RPMI8226 (cell line): ENCODE data around the gene GRIN2A.

Experiments used
- DNase-seq: peaks from one replicate; pipeline ENCODE4 v3.0.0-alpha.2; 2015

GRIN2A gene

DNA sequence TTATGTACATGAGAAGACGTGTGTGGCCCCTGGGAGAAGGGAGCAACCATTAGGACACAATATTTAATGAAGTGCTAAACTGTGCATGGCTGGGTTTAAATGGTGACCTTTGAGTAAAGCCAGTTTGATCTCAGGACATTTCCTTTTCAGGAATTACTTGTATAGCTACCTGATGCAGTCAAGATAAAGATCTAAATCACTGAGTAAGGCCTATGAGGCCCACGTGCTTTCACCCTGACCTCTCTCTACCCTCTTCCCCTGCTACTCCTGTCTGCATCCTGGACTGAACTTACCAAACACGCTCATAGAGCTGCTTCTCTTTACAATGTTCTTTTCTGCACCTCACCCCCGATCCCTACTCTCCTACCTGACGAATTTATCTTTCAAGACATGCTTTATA is 98.9 kb downstream of the GRIN2A start:
- DNase-seq = no peak

DNA sequence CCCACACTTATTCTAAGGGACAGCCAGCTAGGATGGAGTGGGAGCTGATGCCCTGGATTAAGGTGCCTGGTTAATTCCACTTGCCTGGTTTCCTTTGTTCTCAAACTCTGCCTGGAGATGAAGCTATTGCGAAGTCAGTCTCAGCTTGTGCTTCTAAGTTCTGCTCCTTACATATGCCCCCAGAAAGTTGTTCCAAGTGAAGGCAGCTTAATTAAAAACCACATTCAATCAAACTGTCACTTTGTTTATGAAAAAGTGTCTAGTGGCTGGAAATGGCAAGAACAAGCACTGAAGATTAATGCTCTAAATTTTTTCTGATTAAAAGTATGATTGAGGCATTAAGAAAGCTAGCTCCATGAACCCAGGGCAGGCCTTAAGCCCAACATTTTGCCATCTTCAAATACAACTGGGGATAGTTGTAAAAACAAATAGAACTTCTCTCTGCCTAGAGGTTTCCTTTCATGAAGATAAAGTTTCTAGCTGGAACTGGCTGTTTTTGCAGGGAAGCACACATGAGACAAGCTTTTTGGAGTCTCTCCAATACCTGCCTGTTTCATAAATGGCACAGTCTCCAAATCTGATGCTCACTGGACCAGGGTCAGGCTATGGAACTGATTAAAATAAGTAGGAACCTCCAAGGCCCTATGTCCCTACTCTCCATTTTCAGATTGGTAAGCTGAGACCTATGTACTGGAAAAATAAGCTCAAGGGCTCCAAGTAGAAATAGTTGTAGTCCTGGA is 100.9 kb downstream of the GRIN2A start:
- no peak for DNase-seq

DNA sequence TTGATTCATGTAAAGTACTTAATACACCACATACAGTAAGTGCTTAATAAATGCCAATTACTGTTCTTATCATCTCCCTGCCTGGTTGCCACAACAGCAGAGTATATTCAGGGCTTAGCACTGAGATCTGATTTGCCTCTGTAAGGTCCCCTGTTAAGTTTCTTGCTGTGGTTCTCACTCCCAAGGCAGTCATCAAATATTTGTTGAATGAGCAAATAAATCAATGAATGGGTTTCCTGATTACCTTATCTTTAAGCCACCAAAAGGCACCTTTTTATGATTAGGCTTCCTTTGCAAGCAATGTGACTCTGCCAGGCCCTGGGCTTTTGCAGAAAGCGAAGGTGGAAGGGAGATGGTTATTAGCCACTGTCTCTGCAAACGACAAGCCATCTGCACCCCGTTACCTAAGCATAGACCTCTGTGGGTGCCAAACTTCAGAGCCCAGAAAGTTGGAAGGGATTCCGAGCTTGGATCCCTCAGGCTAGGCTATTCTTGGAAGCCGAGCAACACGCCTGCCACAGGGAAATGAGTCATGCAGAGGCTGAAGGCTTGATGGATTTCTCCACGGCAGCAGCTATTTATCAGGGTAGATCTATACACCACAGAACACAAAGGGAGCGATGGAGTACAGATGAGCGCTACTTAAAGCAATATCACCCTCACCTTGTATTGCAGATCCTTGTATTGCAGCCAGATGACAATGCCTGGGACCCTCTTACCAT is 102.0 kb downstream of the GRIN2A start:
- DNase-seq = no peak

DNA sequence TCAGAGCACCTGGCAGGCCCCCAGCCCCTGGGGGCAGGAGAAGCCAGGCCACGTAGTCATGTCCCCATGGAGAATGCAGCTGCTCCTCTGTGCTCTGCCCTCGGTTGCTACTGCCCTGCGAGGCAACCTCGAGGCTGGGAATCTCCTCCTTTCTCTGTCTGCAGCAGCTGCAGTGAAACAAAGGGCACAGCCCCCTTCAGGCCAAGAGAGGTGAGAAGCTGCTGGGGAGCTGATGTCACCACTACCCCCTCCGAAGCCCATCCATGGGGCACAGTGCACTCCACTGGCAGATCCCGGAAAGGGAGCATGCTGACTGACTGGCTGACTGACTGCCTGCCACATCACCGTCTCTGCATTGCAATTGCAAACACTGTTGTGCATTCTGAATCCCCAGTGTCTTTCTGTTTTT is 103.7 kb downstream of the GRIN2A start:
- peak; percentile 4 for DNase-seq

DNA sequence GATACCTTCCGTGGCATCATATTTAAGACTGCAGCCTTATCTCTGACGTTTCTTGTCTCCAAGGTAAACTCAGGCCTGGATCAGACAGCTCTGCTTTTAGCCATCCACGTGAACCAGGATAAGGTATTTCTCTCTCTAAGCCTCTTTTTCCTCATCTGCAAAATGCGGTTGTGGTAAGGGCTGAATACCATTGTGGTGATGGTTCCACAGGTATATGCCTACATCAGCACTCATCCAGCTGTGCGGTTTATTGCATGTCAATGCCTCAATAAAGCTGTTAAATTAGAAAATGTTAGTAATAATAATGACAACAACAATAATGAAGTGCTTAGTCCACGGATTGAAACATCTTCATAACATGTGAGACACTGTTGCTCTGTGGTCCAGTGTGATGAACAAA is 104.4 kb downstream of the GRIN2A start:
- DNase-seq = peak; percentile 27

DNA sequence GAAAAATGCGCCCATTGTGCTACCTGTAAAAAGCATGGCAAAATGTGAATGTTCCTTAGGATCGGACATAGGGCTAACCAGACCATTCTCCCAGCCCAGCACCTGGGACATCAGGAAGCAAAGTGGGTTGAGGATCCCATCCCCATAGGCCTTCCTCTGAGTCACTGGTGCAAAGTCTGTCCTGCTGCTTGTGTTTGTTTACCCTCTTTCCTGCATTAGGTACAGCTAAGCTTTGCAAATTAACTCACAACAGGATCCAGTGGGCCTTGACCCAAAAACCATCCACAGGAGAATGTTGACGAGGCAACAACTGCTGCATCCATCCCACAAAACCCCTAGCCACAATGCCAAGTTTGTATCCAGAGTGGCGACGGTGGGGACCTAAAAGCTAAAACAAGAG is 106.2 kb downstream of the GRIN2A start:
- DNase-seq = no peak

DNA sequence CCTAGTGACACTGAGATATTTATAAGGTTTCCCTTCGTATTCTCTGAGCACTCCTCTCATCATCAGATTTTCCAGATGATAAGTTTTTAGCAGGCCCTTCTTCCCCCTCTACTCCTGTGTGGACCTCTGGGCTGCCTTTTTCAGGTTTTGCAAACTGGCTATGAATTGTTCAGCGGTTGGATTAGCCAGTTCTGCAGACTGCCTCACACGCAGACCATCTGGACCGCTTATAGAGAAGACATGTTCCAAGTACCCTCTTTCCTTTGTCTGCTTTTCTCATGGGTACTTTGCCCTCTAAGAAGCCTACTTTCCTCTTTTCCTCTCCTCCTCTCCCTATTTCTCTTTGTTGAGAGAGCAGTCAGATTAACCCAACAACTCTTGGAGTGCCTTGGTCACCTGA is 111.6 kb downstream of the GRIN2A start:
- DNase-seq = no peak

DNA sequence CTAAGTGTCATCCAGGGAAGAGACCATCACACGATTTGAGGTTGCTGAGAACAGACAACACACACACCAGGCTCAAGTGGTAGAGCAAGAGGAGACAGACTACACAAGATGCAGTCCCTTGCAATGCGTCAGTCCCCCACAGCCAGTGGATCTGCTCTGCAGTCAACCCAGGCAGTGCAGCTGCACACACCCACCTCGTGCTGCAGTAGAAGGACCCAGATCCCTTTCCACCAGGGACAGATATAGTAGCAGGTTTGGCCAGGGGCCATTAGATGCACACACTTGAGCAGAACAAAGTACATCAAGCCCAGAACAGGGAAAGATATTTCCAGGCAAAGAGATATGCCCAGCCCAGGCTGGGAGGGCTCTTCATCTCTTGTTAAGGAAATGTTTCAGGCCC is 112.9 kb downstream of the GRIN2A start:
- DNase-seq = no peak

DNA sequence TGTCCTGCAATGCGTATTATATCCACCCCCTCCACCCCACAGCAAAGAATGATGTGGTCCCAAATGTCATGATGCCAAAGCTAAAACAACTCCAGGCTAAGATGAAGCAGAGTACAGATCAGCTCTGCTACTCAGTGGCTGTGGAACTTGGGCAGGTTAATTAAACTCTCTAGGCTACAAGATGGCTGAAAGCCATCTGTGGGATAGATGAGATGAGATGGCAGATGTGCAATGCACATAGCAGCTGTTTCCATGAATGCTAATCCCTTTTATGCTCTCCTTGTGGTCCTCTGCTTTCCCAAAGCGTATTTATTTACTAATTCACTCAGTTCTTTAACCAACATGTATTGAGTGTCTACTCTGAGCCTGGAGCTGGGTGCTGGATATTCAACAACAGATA is 114.4 kb downstream of the GRIN2A start:
- DNase-seq = no peak

DNA sequence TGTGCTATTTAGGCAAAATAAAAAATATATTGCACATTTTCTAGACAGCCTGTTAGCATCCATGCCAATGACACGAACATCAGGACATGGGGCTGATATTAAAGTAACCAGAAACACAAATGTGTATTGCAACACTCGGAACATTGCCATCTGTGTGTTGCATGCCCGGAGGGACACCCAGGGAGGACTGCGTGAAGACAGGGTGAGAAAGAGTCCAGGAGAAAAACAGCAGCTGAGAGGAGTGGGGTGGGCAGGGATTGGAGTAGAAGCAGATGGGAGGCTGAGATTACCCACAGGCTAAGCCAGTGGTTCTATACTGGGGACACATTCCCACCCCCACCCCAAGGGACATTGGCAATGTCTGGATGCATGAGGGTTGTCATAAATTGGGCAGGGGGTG is 114.8 kb downstream of the GRIN2A start:
- no peak for DNase-seq

DNA sequence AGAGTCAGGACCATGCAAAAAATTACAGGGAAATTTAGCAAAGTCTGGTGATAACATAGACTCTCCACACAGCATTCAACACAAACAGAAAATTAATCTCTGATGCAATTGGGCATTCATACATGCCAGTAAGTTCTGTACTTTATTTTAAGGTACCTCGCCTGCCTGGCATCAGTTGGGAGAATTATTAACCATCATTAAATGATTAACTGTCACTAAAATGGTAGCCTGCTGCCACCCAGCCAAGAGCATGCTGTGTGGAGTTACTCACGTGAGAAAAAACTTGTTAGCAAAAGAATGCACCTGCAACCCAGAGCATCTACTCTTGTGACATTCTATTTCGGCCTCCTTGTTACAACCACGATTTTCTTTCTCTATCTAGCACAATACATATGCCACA is 117.2 kb downstream of the GRIN2A start:
- no peak for DNase-seq

DNA sequence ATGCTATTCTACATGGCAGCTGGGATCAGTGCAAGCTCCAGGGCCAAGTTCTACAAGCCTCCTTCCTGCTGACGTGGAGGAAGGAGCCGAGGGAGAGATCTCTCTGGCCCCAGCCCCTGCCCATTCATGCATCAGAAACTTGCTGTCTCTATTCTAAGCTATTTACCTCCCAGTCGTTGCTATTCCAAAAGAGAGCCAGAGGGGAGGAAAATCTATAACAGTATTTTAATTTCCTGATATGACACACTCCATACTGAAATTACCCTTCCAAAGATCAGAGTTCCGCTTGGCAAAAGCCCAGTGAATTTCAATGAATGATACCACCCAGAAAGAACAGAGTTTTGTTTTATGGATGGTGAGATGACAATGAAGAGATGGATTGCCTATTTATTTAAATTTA is 133.4 kb downstream of the GRIN2A start:
- no peak for DNase-seq

DNA sequence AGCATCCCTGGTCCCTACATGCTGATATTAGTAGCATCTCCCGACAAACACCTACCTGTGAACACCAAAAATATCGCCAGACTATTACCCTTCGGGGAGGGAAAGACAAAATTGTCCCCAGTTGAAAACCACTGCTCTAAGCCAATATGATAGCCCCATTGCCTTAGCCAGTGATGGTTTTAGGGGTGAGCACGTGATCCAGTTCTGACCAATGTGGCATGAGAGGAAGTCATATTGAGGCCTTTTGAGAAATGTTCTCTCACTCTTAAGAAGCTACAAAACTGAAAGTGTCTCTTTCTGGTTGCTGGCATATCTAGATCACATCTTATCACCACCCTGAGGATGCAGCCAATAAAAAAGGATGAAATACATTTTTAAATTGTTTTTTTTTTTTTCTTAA is 136.3 kb downstream of the GRIN2A start:
- DNase-seq = no peak

DNA sequence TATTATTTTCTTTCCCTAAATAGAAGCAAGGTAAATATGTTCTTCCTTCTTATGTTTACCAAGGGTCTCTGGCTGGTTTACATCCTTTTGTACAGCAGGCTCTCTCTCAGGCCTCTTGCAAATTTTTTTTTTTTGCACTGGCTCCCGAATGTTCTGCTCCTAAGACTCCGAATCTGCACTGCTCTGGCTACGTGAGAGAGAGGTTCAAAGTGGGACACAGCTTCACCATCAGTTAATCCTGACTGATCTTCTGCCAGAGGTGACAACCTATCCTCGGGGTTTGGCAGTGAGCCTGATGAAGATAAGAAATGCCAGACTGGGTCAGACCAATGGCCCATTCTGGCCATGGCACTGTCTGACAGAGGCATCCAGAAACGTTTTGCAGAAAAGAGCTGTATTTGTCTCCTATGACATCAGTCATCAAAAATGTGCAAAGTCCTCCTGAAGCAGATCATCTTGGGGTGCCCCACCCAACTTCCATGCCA is 136.9 kb downstream of the GRIN2A start:
- no peak for DNase-seq

DNA sequence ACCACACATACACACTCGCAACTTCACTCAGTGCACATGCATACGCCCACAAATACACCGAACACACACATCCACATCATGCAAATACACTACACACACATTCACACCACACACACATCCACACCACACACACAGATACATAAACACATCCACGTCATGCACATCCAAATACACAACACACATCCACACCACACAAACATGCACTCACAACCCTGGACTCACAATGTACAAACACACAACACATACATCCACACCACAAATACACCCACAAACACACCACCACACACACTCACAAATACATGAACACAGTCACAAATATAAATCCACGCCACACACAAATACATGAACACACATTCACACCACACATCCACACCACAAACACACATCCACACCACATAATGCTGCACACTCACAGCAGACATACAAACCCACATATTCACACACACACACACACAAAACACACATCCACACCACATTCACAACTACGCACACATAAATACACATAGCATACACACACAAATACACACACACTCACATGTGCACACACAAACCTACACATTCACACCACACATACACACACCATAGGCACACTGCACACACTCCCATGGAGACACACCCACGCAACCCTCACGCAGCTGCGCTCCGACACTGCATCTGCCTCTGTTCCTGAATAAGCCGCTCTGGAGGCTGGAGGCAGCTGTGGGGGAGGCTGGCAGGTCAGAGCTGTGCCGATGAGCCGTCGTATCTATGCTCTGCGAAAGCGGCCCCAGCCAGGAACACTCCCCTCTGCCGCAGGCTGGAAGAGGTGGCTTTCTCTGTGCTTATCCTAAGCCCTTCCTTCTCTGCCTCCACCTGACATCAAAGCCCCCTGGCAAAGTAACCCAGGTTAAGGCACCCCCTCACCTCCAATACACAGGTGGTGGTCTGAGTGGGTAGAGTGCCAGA is 141.8 kb downstream of the GRIN2A start:
- DNase-seq = no peak

DNA sequence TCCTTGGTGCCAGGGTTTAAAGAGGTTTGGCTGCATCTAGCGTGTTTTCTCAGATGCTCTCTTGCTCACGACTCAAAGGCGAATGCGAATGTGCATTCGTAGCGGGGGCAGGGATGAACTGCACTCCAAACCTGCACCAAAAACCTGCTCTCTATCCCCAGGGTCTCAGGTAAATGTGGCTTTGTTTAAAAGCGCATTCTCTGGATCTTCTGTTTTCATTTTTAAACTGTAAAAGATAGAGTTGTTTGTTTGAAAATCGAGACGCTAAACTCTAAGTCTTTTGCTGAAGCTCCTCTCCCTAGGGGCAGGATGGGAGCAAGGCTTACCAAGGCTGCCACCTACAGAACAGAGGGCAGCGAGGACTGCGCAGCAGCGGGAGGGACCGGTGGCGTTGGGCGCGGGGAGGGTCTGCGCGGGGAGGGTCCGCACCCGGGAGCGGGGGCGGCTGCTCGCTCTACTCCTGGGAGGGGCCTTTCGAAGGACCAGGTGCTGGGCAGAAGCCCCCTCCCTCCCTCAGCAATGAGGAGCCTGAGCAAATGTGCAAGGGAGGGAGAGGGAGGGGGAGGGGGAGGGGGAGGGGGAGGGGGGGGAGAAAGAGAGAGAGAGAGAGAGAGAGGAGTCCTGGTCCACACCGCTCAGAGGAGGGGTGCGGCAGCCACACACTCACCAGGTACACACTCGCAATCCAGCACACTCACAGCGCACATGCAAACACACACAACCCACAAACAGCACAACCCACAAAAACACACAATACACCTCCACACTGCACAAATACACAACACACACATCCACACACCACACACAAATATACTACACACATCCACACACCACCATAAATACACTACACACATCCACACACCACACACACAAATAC is 142.8 kb downstream of the GRIN2A start:
- no peak for DNase-seq

DNA sequence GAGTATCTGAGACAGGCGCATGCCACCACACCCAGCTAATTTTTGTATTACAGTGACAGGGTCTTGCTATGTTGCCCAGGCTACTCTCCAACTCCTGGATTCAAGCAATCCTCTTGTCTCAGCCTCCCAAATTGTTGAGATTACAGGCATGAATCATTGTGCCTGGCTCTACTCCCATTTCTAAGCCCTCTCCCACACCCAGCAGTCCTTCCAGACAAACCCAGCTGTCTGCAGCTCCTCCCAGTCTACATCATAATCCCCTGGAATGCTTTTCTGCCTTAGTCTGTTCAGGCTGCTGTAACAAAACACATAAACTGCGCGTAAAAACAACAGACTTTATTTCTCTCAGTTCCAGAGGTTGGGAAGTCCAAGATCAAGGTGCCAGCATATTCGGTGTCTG is 144.5 kb downstream of the GRIN2A start:
- no peak for DNase-seq

DNA sequence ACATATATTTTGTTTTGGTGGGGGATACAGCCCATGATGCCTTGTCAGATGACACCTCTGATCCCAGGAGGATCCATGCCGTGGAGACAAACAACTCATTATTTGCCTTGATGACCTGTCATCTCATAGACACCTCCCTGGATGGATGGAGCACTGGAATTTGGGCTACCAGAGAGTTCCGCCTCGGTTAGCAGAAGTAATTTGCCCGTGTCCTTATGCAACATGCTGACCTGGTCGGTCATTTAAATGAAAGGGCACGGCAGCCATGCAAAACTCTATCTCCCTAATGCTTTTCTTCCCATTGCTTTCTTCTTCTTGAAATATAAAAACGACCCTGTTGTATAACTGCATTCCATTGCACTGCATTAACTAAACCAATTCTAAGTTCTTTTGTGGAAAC is 145.3 kb downstream of the GRIN2A start:
- no peak for DNase-seq

DNA sequence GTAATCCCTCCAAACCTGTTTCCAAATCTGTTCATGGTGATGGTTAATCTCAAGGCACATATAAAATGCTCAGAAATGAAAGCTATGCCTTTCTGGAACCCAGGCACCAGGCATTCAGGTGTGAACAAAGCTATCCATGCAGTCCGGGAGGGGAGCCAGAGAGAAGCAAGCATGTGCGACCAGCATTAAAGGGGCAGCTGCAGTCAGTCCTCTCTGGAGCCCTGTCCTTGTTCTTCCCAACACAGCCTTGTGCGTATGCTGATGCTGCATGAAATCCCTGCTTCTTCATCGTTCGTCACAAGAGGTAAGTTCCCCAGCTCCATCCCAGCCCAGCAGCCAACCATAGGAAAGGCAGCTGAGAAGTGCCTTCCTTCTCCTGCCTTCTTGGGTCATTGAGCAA is 148.7 kb downstream of the GRIN2A start:
- DNase-seq = no peak

DNA sequence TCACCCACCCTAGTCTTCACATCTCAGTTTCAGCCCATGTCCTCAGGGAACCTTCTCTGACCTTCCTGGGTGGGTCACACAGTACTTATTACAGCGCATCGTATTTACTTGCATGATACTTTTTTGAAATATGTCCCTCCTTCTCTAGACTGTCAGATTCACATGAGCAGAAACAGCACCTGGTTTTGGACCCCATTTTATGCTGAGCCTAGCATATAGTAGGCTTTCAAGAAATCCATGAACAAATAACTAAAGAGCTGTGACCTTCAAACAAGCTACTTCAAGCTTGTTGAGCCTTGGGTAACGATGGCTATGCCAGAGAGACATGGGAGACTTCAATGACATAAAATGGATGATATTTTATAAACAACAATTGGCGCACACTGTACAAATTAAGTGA is 150.3 kb downstream of the GRIN2A start:
- no peak for DNase-seq

DNA sequence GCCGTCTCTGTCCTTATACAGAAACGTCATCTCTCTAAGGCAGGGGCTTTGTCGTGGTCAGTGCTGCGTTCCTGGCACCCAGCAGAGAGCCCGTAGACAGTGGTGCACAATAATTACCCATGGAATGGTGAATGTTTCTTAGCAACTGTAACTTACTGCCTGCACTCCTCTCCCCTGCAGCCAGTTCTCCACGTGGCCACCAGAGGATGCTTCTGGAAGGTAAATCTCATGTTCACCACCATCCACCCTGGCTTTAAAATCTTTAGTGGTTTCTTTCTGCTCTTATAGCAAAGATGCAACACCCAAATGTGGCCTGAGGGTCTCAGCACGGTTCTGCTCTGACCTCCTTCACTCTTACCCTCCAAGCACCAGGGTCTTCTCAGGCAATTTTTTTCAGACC is 150.8 kb downstream of the GRIN2A start:
- no peak for DNase-seq

DNA sequence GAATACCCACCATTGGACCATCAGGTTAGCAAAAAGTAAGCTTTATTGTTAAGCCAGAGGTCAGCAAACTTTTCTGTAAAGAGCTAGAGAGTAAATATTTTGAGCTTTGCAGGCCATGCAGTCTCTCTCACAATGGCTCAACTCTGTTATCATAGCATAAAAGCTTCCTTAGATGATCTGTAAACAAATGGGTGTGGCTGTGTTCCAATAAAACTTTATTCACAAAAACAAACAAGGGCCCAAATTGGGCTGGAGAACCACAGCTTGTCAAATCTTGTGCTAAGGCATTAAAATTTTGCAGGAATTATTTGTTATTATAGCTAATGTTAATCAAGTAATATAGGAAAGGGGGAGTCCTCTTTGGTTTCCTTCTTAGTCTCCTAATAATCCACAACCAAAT is 153.6 kb downstream of the GRIN2A start:
- no peak for DNase-seq
